GM21786 (cell line): Measurements from ENCODE around the gene KIF5A.
A peak's percentile ranks its signal among the peaks of the same experiment; 100 is the strongest.

ENCODE experiments used
- ATAC-seq: cut with Tn5 transposase; IDR thresholded peaks from one replicate; pipeline ENCODE4 v1.9.1; 2021; ENCODE audit not compliant: unreplicated experiment

KIF5A gene

DNA sequence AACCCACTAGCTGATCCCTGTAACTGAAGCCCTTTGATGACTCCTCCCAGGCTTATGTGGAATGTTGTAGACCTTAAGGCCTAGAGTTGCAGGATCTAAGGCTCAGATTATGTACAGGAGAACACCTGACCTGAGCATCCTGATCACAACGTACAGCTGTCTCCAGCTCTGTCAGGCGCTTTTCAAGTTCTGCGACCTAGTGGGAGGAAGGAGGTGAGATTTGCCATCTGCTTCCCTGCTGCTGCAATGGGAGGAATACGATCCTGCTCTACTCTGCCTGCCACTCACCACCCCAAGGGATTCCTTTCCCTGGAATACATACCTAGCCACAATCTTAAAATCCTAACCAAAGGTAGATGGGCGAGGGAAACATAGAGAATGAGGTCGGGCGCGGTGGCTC is 16.7 kb upstream of the KIF5A start:
- no peak for ATAC-seq

- no peak for ATAC-seq
Measured at GRCh38 chr12:57534250-57534649, 15.6 kb upstream of the KIF5A start.

DNA sequence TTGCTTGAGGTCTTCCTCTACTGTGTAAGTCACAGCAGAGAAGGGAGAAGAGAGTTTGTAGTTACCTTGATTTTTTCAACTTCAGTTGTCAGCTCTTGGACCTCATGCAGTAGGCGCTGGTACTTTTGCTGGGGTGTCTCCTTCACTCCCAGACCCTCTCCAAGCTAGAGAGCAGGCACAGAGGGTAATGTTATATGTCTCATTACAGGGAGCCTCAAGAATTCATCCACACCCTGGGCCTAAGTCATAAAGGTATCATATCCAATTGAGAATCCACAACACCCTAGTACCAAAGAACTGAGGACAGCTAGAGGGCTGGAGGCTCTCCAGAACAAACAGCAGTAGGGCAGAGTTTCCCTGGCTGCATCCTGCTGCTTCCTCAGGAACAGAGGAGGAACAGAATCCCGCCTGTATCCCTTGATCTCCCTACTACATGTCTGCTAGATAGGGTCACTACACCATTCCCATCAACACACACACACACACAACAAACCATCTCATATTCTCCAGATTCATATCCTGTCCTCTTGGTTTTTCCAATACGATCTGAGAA is 14.8 kb upstream of the KIF5A start:
- ATAC-seq = no peak

DNA sequence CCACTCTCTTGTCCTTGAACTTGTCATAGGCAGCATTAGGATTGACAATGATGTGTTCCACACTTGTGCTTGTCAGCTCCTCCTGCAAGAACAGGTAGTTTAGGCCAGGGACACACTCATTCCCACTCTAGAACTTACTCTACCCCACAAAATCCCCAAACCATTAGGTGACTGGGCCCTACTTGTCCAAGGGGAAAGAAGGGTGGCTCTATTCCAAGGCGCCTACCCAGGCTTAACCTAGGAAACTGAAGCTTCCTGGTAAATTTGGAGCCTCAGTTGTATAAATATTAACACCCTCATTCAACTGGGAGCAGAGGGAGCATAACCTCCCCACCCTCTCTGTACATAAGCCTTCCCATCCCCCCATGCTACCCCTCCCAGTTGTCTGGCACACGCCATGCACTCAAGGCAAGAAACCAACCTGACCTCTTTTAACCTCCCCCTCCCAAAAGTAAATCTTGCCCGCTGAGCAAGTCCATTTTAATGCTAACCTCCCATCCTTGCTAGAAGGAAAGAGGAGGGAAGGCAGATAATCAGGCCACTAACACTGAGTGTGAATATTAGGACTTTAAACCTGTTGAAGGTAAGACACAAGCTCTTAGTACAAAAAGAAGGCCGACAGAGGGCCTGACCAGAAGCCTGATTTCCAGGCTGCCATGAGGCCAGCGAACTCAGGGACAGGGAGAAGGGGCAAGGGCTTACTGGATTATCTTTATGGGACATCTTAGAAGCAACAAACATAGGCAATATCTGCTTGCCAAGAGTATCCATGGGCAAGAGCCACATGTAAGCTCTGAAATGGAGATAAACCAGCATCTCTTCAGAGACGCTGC is 13.9 kb upstream of the KIF5A start:
- no peak for ATAC-seq

- no peak for ATAC-seq
Measured at GRCh38 chr12:57536597-57536942, 13.3 kb upstream of the KIF5A start.

- no peak for ATAC-seq
Measured at GRCh38 chr12:57539134-57539768, 10.6 kb upstream of the KIF5A start.

DNA sequence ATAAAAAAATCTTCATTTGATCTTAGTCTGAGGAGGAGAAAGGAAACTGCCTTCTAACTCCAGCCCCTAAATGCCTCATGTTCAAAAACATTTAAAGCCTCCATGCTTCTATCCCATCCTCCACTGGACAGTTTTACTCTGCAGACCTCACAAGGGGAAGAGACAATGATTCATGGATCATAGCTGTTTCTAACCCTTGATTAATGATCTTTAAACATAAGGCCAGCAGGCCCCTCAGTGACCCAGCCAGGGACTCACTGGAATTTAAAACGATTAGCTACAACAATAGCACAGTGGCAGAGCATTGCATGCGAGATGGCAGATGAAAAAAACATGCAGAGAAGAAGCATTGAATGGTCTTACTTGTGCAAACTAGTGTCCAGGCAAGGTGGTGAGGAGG is 8.8 kb upstream of the KIF5A start:
- no peak for ATAC-seq

DNA sequence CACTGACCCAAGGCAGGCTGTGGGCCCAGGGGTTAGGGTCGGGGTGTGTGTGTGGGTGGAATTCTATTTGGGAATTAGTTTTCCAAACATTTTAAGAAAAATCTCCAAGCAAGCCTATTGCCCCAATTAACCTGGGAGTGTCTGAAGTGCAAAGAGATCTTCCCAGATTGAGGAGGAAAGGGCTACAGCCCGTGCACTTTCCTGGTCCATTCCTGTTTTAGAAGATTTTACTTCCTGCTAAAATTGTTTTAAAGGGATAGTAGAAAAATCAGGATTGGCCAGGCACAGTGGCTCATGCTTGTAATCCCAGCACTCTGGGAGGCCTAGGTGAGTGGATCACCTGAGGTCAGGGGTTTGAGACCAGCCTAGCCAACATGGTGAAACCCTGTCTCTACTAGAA is 8.1 kb upstream of the KIF5A start:
- ATAC-seq = no peak

- ATAC-seq = no peak
Measured at GRCh38 chr12:57543581-57543980, 6.3 kb upstream of the KIF5A start.

DNA sequence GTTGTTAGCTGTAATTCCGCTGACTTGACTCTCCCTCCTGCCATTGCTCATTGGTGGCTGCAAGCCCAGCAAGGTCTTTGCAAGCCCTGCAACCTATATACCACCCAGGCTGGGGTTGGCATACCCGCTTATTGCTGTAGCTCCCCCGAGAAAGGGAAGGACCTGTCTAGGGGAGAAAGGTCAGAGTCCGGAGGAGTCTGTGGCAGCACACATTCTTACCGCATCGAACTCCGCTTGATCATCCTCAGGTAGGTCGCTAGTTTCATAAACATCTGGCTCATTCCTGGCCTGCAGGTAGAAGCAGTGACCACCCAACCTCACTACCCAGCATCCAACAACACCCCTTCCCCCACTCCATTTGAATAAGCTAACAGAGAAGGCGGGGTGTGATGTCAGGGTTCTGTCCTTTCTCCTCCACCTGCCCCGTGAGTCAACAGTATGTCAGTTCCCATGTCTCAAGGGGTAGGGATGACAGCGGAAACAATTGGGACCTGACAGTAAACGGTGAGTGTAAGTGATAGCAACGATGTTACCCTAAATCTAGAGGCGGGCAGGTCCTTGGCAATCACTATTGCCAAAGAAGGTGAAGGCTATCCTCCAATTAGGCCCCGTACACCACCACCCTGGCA is 3.9 kb upstream of the KIF5A start:
- no peak for ATAC-seq

GRCh38 chr12:57546438-57547287 is 3.2 kb upstream of the KIF5A start, which contains the start of gene DCTN2:
TSS of gene DCTN2 (minus strand) at chr12:57547192. CDS start at chr12:57547063, 129 bp downstream.
- ATAC-seq = peak; percentile 99

DNA sequence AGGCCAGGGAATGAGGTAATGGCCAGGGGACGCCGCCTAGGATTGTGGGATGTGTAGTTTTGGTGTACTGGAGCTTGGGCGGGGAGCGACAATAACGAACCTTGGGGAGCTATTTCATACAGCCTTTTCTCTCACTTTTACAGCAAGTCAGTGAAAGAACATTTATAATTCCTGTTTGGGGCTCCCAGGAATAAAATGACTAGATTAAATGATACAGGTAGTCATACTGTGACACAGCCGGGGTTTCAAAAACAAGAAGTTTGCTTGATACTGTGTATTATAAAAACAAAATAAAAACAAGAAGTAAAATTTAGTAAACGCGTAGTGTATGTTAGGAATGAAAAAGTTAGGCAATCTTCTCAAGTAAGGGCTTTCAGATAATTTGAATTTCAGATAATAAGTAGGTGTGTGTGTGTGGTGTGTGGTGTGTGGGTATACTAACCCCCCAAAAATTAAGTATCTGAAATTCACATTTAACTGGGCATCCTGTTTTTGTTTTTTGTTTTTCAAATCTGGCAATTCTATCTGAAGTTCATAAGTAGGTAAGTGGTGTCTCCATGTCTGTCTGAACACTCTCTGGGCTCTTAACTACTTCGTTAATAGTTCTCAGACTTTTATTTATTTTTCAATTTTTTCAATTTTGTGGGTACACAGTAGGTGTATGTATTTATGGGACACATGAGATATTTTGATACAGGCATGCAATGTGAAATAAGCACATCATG is 2.4 kb upstream of the KIF5A start:
- ATAC-seq = no peak

GRCh38 chr12:57548013-57548315 is 1.9 kb upstream of the KIF5A start:
- ATAC-seq = no peak

DNA sequence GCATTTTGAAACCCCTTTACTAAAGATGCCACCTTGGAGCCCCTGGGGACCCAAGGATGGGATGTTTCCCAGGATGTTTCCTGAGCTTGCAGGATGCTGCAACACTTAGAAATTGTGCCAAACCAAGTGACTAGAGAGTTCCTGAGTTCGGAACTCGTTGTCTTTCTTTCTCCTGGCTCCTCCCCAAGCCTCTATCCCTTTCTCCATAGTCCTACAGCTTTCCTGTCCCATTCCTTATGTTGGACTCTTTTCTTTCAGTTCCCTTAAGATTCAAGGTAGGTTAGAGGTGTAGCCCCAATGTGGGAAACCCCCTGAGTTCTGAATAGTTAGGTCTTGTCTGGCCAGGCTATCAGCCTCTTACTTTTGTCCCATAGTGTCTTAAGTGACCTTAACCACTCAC is 1.4 kb upstream of the KIF5A start:
- ATAC-seq = no peak

DNA sequence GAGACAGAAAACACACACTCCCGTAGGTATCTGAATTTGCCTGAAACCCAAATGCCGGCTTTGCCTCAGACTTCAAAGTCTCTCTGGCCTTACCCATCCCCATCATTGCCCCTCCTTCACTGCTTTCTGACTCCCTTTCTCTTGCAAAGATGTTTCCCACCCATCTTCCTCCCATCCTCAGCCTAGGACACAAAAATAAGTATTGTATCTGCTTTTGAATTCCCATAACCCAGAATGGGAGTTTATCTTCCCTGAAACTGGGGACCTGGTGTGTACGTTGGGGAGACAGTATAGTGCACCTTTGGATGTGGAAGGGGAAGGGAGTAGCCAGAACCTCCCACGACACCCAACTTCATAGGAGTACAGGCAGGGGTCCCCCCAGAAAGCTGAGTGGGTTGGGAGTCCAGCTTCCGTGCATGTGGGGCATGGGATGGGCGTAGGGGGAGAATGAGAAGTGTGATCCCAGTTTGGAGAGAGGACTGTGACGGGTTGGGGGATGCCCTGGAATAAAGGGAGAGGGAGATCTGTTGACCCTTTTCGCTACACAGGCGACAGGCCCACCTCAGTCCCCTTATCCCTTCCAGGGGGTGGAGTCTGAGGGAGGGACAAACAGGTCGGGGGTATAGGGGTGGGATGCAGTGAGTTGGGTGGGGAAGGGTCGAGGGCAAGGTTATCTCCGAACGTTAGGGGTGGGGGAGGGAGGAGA is 488 bp upstream of the KIF5A start:
- ATAC-seq = no peak

GRCh38 chr12:57550641-57551549 is 1.1 kb downstream of the KIF5A start:
- ATAC-seq = no peak

GRCh38 chr12:57551637-57552305 is 1.9 kb downstream of the KIF5A start:
- ATAC-seq = no peak

DNA sequence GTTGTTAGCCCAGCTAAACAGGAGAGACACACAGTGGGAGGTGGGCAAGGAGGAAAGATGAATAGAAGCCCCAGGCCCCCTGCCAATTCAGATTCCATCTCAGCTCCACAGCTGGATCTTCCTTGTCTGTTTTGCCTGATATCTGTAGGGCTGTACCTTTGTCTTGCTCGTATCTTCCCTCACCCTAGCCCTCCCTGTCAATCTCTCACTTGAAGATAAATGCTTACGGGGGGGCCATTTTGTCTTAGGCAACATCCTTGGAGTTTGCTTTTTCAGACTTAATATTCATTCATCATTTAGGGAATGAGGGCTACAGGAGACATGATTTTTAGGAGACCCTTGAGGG is 2.4 kb downstream of the KIF5A start:
- no peak for ATAC-seq
